Hematopoietic multipotent progenitor cell treated with erythropoietin and hydrocortisone succinate and interleukin-3 and kit ligand, for 15 days (in vitro differentiated cells): Measurements from ENCODE around the gene ADCY2.
"Not testable (repeated sequence)": the region's sequence is repeated elsewhere in the genome, so short reads cannot be mapped to it uniquely, and the experiment has no call there.

Experiments
- DNase-seq: peaks from one replicate; pipeline ENCODE4 v3.0.0-alpha.2; 2015; ENCODE audit warnings: low spot score

The ADCY2 gene

GRCh38 chr5:7396713-7397454, 946 bp downstream of the ADCY2 start:
- no peak for DNase-seq

GRCh38 chr5:7397937-7398336, 2.0 kb downstream of the ADCY2 start:
- no peak for DNase-seq

DNA sequence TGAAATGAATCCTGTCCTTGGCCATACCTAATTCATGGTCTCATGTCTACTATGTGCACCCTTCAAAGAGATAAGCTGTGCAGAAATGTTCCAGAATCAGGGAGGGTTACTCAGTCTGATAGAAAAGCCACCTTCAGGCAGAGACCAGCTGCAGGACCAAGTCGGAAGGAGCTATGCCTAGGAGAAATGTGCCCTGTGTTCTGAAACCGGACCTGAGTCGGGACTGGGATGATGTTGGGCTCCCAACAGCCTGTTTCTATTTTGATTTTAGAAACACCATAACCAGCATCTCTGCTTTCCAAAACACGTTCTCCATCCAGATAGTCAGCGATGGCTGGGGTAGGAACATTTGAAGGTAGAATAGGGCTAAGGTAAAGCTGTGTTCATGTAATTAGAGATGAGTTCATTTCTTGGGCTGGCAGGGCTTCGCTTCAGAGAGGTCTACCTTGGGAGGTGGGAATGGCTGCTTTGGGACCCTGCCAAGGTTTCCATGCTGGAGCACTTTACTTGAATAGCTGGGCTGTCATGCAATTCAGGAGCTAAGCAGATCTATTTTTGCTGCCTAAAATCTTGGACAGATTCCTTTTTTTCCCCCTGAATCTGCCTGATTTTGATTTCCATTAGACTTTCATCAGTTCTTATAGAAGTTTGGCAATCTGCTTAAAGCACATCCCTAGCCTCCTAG, 2.8 kb downstream of the ADCY2 start:
- no peak for DNase-seq

GRCh38 chr5:7405277-7405676, 9.3 kb downstream of the ADCY2 start:
- no peak for DNase-seq

GRCh38 chr5:7410936-7411511, 15.1 kb downstream of the ADCY2 start:
- no peak for DNase-seq

- no peak for DNase-seq
These were observed 16.5 kb downstream of the ADCY2 start for GRCh38 chr5:7412409-7412808.

DNA sequence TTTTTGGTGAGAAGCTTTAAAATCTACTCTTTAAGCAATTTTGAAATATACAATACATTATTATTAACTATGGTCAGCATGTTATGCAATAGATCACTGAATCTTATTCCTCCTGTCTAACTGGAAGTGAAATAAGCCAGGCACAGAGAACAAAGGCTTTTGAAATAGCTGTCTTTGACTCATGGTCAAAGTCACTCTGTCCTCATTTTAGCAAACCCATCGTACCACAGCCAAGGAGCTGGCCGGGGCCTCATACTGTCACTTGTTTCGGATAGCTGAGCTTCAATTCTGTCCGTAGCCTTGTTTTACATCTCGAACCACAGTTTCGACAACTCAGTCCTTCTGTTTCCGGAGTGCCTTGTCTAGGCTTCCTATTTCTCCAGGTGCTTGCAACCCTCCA, 19.2 kb downstream of the ADCY2 start:
- no peak for DNase-seq

DNA sequence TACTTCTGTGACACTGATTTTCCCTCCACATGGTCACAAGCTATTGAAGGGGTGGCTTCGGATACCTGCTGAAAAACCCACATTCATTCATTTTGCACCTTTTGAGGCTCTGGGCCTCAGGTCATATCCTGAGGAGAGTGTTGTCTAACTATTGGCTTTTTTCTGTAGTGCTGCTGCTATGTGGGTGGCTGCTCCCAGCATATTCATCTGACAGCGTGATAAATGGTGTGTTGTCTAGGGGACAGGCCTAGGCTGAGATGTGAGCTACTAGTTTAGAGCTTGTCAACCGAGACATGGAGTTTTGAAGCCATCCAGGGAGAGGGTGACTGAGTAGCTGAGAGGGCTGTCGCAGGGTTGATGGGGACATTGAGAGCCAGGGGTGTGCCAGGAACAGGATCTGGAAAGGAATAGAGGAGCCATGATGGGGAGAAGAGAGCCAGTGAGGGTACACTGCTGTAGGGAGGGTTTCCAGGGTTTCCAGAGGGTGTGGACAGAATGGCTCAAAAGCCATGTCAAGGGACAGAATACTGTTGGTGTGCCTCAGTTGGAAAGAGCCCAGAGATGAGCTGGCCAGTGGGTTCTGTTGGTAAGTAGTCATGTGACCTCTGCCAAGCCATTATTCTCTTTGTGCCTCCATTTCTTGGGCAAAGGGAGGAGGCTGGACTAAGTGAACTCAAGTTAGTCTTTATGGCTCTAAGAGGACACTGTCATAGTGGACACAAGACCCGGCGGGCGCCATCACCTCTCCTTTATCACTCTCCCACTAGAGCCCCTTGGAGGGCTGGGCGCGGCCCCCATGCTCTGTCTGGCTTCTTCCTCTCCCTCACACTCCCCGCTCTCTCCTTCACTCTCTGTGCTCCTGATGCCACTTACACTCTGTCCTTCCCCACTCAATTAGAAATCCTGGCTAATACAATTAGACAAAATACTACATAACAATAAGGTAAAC, 19.9 kb downstream of the ADCY2 start:
- DNase-seq, result no peak

GRCh38 chr5:7418276-7418675, 22.3 kb downstream of the ADCY2 start:
- DNase-seq, result no peak

DNA sequence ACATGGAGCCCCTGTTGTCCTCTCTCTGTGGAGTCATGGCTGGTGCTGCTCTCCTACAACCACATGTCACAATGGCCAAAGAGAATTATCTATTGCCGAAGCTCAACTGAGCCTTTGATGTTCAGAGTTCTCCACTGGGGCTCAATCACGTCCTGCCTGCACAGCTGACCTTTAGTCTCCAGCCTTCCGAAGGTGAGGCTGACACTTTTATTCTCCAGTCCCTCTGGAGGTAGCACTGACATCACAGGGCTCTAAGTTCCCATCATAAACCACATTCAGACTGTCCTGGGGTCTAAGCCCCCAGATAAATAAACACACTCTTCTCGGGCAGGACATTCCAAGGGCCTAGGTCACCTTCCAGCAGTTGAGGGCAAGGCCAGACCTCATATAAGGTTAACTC, 23.4 kb downstream of the ADCY2 start:
- DNase-seq, result no peak

DNA sequence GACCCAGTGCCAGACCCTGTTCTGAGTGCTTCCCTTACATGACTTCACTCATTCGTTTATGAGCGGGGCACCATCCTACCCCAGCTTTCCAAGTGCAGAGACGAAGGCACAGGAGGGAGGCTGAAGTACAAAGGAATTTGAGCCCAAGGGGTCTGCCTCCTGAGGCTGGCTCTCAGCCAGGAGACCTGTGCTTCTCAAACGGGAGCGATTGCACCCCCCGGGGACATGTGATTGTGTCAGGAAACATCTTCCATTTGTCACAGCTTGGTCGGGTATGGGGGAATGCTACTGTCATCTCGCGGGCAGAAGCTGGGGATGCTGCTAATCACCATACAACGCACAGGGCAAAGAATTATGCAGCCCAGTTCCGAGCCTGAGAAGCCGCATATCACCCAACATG, 23.9 kb downstream of the ADCY2 start:
- DNase-seq, result no peak

- no peak for DNase-seq
These were observed 24.8 kb downstream of the ADCY2 start for GRCh38 chr5:7420510-7421280.

- DNase-seq, result no peak
These were observed 26.6 kb downstream of the ADCY2 start for GRCh38 chr5:7422316-7423106.

DNA sequence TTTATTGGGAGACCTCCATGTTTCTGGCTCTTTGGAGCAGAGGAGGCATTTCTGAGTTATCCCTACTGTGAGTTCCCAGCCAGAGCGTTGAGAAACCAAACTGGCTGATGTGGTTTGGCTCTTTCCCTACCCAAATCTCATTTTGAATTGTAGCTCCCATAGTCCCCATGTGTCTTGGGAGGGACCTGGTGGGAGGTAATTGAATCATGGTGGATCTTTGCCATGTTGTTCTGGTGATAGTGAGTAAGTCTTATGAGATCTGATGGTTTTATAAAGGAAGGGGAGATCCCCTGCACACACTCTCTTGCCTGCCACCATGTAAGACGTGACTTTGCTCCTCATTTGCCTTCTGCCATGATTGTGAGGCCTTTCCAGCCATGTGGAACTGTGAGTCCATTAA, 27.3 kb downstream of the ADCY2 start:
- not testable (repeated sequence) for DNase-seq

- DNase-seq, result no peak
These were observed 29.9 kb downstream of the ADCY2 start for GRCh38 chr5:7425830-7426229.

DNA sequence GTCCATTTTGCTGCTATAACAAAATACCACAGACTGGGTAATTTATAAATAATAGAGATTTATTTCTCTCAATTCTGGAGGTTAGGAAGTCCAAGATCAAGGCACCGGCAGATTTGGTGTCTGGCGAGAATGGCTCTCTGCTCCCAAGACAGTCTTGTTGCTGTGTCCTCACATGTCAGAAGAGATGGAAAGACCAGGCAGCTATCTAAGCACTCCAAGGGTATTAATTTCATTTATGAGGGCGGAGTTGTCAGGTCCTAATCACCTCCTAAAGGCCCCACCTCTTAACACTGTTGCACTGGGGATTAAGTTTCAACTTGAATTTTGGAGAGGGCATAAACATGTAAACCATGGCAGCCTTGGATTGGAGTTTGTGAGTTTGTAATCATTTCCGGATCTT, 30.3 kb downstream of the ADCY2 start:
- DNase-seq, result no peak

GRCh38 chr5:7434914-7435313, 39.0 kb downstream of the ADCY2 start:
- DNase-seq, result no peak

GRCh38 chr5:7435503-7435902, 39.6 kb downstream of the ADCY2 start:
- no peak for DNase-seq

DNA sequence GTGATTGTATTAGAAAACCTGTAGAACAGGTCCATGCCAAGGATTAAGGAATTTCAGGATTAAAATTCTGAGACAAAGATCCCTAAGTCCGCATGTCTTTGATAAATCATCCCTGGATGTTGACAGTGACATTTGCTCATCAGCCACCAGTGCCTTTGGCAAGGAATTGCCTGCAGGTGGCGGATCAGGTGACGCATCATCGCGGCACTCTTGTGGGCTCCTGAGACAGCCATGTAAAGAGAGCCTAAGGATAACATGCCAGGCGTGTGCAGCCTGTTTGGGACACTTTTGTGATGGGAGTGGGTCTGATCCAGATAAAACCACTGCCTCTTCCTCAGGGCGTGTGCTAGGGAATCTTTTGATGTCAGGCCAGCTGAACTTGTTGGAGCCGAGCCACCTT, 40.6 kb downstream of the ADCY2 start:
- DNase-seq, result no peak

- DNase-seq, result no peak
These were observed 41.9 kb downstream of the ADCY2 start for GRCh38 chr5:7437836-7438235.

DNA sequence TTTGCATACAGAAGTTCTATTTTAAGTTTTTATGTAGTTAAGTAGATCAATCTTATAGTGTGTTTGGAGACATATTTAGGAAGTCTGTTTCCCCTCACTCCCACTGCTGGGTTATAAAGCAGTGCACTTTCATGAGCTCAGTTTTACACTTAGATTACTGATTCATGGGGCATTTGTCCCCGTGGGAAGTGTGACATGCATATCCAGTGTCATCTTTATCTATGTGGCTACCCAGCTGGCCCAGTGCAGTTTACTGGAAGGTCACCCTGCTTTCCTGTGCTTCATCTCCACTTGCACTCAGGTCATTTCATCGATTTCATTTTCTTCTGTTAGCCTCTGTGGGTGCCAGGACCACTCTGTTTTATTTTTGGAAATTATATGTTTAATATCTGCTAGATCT, 49.1 kb downstream of the ADCY2 start:
- no peak for DNase-seq
